22Rv1 (cell line): Measurements from ENCODE around the gene DNAJC5G.
A peak's percentile ranks its signal among the peaks of the same experiment; 100 is the strongest.
"Not testable (repeated sequence)": the region's sequence is repeated elsewhere in the genome, so short reads cannot be mapped to it uniquely, and the experiment has no call there.

ENCODE experiments used
- H3K27ac ChIP-seq: fragments of 450-650 bp; 2 replicates; pipeline ENCODE4 v1.5.1; 2017
- ZFX ChIP-seq: fragments of 450-650 bp; IDR thresholded peaks from 2 replicates; pipeline ENCODE4 v1.6.1; 2017; ENCODE audit warnings: antibody characterized with exemption, borderline replicate concordance
- TF ChIP-seq, protein P1 (sequence below): fragments of 450-650 bp; IDR thresholded peaks from 2 replicates; pipeline ENCODE4 v1.5.1; 2017; ENCODE audit warnings: mild to moderate bottlenecking

The DNAJC5G gene

DNA sequence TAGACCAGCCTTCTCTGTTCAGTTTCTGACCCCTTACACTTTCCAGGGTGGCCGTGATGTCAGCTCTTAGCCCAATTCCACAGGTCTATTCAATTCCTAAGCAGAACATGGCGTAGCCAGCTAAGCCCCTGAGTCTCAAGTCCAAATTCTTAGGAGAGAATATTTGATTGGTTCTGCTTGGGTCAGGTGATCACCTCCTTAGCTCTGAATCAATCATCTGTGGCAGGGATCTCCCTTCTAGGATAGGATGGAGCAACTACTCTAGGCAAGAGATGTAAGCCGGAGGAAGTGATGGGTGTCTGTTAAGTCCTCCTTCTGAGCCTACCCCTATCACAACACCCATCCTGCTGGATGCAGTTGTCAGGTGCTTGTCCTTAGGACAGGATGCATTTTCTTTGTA, 22.0 kb downstream of the DNAJC5G start:
- TF ChIP-seq ZFX, result no peak
- TF ChIP-seq, protein P1, sequence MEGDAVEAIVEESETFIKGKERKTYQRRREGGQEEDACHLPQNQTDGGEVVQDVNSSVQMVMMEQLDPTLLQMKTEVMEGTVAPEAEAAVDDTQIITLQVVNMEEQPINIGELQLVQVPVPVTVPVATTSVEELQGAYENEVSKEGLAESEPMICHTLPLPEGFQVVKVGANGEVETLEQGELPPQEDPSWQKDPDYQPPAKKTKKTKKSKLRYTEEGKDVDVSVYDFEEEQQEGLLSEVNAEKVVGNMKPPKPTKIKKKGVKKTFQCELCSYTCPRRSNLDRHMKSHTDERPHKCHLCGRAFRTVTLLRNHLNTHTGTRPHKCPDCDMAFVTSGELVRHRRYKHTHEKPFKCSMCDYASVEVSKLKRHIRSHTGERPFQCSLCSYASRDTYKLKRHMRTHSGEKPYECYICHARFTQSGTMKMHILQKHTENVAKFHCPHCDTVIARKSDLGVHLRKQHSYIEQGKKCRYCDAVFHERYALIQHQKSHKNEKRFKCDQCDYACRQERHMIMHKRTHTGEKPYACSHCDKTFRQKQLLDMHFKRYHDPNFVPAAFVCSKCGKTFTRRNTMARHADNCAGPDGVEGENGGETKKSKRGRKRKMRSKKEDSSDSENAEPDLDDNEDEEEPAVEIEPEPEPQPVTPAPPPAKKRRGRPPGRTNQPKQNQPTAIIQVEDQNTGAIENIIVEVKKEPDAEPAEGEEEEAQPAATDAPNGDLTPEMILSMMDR, result no peak
- H3K27ac ChIP-seq, result no peak overlapping the region

DNA sequence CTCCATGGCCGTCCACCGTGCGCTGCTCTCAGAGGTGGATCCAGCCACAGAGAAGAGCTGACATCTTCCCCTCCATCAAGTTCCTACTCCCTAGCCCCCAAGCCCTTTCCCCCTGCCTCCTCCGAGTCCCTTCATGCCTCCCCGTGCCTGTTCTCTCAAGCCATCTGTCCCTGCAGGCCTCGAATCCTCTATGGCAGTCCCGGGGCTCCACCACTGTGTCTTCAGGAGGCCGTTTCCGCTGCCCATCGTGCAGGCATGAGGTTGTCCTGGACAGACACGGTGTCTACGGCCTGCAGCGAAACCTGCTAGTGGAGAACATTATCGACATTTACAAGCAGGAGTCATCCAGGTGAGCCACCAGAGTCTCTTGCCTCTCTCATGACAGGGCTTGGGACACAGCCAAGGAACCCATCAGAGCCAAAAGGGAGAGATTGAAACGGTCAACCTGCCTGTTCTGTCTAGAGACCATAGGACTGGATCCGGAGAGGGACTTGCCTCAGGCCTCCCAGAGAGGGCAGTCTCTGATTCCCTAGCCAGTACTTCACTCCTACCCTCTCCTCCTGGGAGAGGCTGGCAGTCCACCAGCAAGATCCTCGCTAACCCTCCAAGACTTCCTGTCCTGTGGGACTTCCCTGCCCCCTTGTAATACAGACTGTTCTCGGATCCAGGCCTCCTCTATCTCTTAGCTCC, 23.3 kb downstream of the DNAJC5G start:
- TF ChIP-seq, protein P1, result no peak
- no peak for TF ChIP-seq ZFX
- H3K27ac ChIP-seq, result no peak overlapping the region

DNA sequence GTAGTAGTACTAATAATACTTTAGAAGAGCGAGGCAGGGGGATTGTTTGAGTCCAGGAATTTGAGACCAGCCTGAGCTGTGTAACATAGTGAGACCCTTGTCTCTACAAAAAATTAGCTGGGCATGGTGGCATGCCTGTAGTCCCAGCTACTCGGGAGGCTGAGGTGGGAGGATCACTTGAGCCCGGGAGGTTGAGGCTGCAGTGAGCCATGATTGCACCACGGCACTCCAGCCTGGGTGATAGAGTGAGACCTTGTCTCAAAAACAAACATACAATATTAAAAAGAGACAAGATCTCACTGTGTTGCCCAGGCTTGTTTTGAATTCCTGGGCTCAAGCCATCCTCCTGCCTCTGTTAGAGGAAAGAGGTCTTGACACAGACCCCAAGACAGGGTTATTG, 25.4 kb downstream of the DNAJC5G start:
- H3K27ac ChIP-seq, result not testable (repeated sequence)

DNA sequence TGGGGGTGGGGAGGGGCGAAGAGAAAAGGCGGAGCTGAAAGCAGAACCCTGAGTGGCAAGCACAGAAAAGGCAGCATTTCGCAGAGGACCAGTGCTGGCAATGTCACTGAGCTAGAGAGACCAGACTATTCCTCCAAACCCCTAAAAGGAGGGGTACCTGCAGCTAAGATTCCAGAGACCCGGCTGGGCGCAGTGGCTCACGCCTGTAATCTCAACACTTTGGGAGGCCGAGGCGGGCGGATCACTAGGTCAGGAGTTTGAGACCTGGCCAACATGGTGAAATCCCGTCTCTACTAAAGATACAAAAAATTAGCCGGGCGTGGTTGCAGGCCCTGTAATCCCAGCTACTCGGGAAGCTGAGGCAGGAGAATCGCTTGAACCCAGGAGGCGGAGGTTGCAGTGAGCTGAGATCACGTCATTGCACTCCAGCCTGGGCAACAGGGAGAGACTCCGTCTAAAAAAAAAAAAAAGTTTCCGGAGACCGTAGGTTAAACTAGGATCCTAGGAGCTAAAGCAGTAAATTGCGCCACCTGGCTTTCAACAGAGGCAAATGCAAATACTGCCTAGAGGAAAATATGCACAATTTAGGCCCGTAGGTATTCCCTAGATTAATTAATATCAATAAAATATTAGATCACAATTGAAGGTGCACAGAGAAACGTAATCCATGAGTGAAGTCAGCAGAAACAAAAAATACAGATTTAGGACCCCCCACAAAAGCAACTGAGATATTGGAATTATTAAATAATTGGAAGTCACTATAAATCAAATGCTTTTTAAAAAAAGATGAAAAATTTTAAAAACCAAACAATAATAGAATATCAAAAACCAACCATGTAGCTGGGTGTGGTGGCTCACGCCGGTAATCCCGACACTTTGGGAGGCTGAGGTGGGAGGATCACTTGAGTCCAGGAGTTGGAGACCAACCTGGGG, 28.1 kb downstream of the DNAJC5G start:
- TF ChIP-seq ZFX, result no peak
- TF ChIP-seq, protein P1, result peak; percentile 95
- H3K27ac ChIP-seq, result peak overlapping the region; percentile 46

DNA sequence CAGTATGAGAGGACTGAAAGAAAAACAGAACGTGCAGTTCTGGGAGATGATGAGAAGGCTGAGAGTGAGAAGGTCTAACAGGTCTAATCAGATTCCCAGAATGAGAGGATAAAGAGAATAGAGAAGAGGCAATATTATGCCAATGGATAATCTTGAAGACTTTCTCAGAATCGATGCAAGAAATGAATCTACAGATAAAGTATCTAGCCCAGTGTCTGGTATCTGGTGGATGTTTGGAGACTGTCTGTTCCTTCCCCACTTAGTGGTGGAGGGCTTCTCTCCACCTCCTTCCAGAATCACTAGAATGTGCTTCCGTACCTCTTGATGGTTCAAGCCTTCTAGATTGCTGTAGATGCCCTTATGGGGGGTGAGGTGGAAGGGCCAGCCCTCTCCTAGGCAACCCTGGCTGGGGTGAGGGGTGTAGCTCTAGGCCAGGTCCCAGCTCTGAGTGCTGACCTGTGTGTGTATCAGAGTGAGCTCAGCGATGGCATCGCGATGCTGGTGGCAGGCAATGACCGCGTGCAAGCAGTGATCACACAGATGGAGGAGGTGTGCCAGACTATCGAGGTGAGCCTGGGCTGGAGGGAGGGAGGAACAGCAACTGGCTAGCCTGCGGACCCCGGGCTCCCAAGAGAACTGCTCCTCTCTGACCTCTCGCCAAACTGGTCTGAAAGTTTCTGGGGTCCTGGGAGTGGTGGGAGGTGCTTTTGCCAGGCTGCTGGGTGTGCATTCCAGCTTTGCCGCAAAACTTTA, 29.4 kb downstream of the DNAJC5G start:
- H3K27ac ChIP-seq, result no peak overlapping the region
- TF ChIP-seq, protein P1, result no peak
- TF ChIP-seq ZFX, result no peak

DNA sequence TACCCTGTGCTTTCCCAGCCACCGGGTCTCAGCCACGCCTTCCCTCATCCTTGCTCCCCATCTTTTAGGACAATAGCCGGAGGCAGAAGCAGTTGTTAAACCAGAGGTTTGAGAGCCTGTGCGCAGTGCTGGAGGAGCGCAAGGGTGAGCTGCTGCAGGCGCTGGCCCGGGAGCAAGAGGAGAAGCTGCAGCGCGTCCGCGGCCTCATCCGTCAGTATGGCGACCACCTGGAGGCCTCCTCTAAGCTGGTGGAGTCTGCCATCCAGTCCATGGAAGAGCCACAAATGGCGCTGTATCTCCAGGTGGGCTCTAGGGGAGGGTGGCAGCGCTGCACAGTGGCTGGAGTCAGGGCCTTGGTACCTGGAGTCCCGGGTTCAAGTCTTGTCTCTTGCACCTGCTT, 30.3 kb downstream of the DNAJC5G start:
- H3K27ac ChIP-seq, result no peak overlapping the region
- TF ChIP-seq, protein P1, result no peak
- TF ChIP-seq ZFX, result no peak

DNA sequence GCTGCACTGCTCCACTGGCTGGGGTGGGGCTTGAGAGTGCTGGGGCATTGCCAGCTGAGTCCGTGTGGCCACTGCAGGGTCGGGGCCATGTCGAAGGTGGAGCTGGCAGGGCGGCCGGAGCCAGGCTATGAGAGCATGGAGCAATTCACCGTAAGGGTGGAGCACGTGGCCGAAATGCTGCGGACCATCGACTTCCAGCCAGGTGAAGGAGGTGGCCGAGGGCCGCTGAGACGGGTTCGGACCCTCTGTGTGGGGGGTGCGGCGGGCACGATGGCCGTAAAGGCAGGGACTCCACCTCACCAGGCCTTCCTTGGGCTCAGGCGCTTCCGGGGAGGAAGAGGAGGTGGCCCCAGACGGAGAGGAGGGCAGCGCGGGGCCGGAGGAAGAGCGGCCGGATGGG, 30.9 kb downstream of the DNAJC5G start:
- TF ChIP-seq, protein P1, result no peak
- TF ChIP-seq ZFX, result no peak
- H3K27ac ChIP-seq, result no peak overlapping the region
